Mucosa of descending colon (tissue), 3 donors: ENCODE results near the gene CLDND1. TPM values are rescaled to one million over a fixed set of nuclear protein-coding genes. Genes with fewer than 3 reads are reported as not detected.
A peak's percentile ranks its signal among the peaks of the same experiment; 100 is the strongest.

ENCODE experiments used
- ATAC-seq: fragments of 200-7000 bp; cut with Tn5 transposase; one replicate; pipeline ENCODE4 v1.9.1; 2020; ENCODE audit warnings: mild to moderate bottlenecking, moderate library complexity
- DNase-seq, 3 donors: peaks; one replicate each; pipeline ENCODE4 v3.0.0-alpha.2; 2020
- H3K36me3 ChIP-seq: fragments of 200-600 bp; one replicate; pipeline ENCODE4 v1.8.0; 2021; ENCODE audit warnings: low read depth, mild to moderate bottlenecking
- H3K4me1 ChIP-seq: fragments of 200-600 bp; one replicate; pipeline ENCODE4 v1.8.0; 2021; ENCODE audit warnings: low read depth, mild to moderate bottlenecking
- H3K4me3 ChIP-seq: fragments of 200-600 bp; one replicate; pipeline ENCODE4 v1.8.0; 2021; ENCODE audit warnings: mild to moderate bottlenecking
- H3K9me3 ChIP-seq: fragments of 200-600 bp; one replicate; pipeline ENCODE4 v1.8.0; 2021; ENCODE audit warnings: mild to moderate bottlenecking
- CTCF ChIP-seq: fragments of 200-600 bp; IDR thresholded peaks from one replicate; pipeline ENCODE4 v1.8.0; 2022; ENCODE audit warnings: antibody characterized with exemption, mild to moderate bottlenecking
- intact Hi-C, 2 donors: fragments of 100-400 bp; cut with DNase I in 1 of 2; cut with micrococcal nuclease in 1 of 2; formaldehyde crosslinking; loops; one replicate each; pipeline versions ENCODE4 v1.11.0 to v1.11.1; 2022; cut with DNase I, micrococcal nuclease
- total RNA-seq, 3 donors: library from RNA; stranded (reverse); fragmentation: NEBNext Ultra II Directional in 2 of 3; extraction: Animal tissue kit (Norgen Biotek cat#: 25700) in 2 of 3; gene quantifications; one replicate each; pipeline versions ENCODE4 v1.2.1 to v1.2.4, GENCODE V29; 2021 to 2023
- donor health status: DM: no; HTN: no; CAD: no; lungs with moderate emphysema.
- donor health status: DM: no; HTN: no; CAD: no.
- donor health status: DM: no; HTN: yes; CAD: no.

CLDND1 gene
- total RNA-seq, 3 donors from 2014 or later: 64.6 to 150 (median 70.4) TPM

GRCh38 chr3:98550833-98551232 lies 28.1 kb upstream of the CLDND1 start:
- H3K9me3 ChIP-seq: no peaks in the 10 kb centered on the region
- TF ChIP-seq CTCF: no peak
- no peak for DNase-seq
- no peaks in the 10 kb centered on the region for H3K36me3 ChIP-seq
- H3K4me3 ChIP-seq: no peak overlapping the region
- intact Hi-C loops: no loop called here
- no peaks in the 10 kb centered on the region for H3K4me1 ChIP-seq
- ATAC-seq: no peak

- intact Hi-C loops: no loop called here
- TF ChIP-seq CTCF: no peak
- no peak for ATAC-seq
These were observed 25.8 kb upstream of the CLDND1 start for GRCh38 chr3:98548544-98548943.

GRCh38 chr3:98545940-98546339 lies 23.2 kb upstream of the CLDND1 start:
- intact Hi-C loops: no loop called here
- Histone ChIP-seq H3K4me3 (no peak overlapping the region), H3K4me1 (no peaks in the 10 kb centered on the region), H3K36me3 (no peaks in the 10 kb centered on the region), H3K9me3 (no peaks in the 10 kb centered on the region)
- ATAC-seq (peak; percentile 40), DNase-seq (no peak)
- no peak for TF ChIP-seq CTCF

More at GRCh38 chr3:98548544-98548943, 25.8 kb upstream of the CLDND1 start:
- Histone ChIP-seq H3K36me3 (no peaks in the 10 kb centered on the region), H3K4me3 (no peak overlapping the region), H3K4me1 (no peaks in the 10 kb centered on the region), H3K9me3 (no peaks in the 10 kb centered on the region)
- no peak for DNase-seq

- TF ChIP-seq CTCF: no peak
- intact Hi-C loops: no loop called here
- no peak for ATAC-seq
- no peak for DNase-seq
- Histone ChIP-seq H3K4me3 (no peak overlapping the region), H3K4me1 (no peaks in the 10 kb centered on the region), H3K36me3 (no peaks in the 10 kb centered on the region), H3K9me3 (no peaks in the 10 kb centered on the region)
These were observed 19.9 kb upstream of the CLDND1 start for GRCh38 chr3:98542623-98543022.

- ATAC-seq (no peak), DNase-seq (no peak)
- intact Hi-C loops: no loop called here
- no peak for TF ChIP-seq CTCF
- no peak overlapping the region for H3K4me3 ChIP-seq
- H3K4me1 ChIP-seq: no peaks in the 10 kb centered on the region
- no peaks in the 10 kb centered on the region for H3K36me3 ChIP-seq
- H3K9me3 ChIP-seq: no peaks in the 10 kb centered on the region
These were observed 19.0 kb upstream of the CLDND1 start for GRCh38 chr3:98541695-98542094.

- no peaks in the 10 kb centered on the region for H3K36me3 ChIP-seq
- peak; percentile 50 for ATAC-seq
- no peak for TF ChIP-seq CTCF
- no peaks in the 10 kb centered on the region for H3K4me1 ChIP-seq
- H3K4me3 ChIP-seq: no peak overlapping the region
- intact Hi-C loops: no loop called here
- H3K9me3 ChIP-seq: no peaks in the 10 kb centered on the region
- DNase-seq: no peak
These were observed 17.6 kb upstream of the CLDND1 start for GRCh38 chr3:98540346-98540745.
